CD4-positive, alpha-beta T cell (primary cell): ENCODE measurements around the gene TSC2. TPM values are rescaled to one million over a fixed set of nuclear protein-coding genes. Genes with fewer than 3 reads are reported as not detected.
"Not testable (repeated sequence)": the region's sequence is repeated elsewhere in the genome, so short reads cannot be mapped to it uniquely, and the experiment has no call there.

Source experiments
- ATAC-seq: fragments of 200-7000 bp; cut with Tn5 transposase; one replicate; pipeline ENCODE4 v1.10.0; 2022; ENCODE audit warnings: mild to moderate bottlenecking; ENCODE audit not compliant: poor library complexity
- CTCF ChIA-PET: fragments of 350-600 bp; sonication (Branson Sonifier 250); formaldehyde crosslinking; loops from one replicate; lab custom pipeline; 2021; ENCODE audit warnings: antibody characterized with exemption, inconsistent platforms; lab: Charles Lee
- POLR2A ChIA-PET: fragments of 350-600 bp; sonication (Branson Sonifier 250); formaldehyde crosslinking; loops from one replicate; lab custom pipeline; 2021; ENCODE audit warnings: antibody characterized with exemption, inconsistent platforms; lab: Charles Lee
- DNase-seq, 14 experiments: peaks; one replicate each; pipeline ENCODE4 v3.0.0-alpha.2; 2013 to 2020; ENCODE audit warnings: mixed read lengths in 2 of 14
- H3K27ac ChIP-seq, 2 donors: one replicate each; pipeline versions ENCODE4 v1.5.1 to v1.7.0; 2013; ENCODE audit warnings: low read length in 2 of 2, low read depth in 1 of 2, mild to moderate bottlenecking in 1 of 2
- H3K27me3 ChIP-seq, 2 experiments: 1 replicate in 1 of 2; 2 replicates in 1 of 2; pipeline versions ENCODE4 v1.6.1 to v1.7.0; 2013; ENCODE audit warnings: low read length in 2 of 2, control low read depth in 1 of 2, mild to moderate bottlenecking in 1 of 2, moderate library complexity in 1 of 2; ENCODE audit not compliant: insufficient read depth in 2 of 2, control insufficient read depth in 1 of 2
- H3K36me3 ChIP-seq: one replicate; pipeline ENCODE4 v1.6.1; 2013; ENCODE audit warnings: low read length, control low read depth; ENCODE audit not compliant: insufficient read depth
- H3K4me1 ChIP-seq: one replicate; pipeline ENCODE4 v1.6.1; 2013; ENCODE audit warnings: low read length, control low read depth; ENCODE audit not compliant: insufficient read depth
- H3K4me3 ChIP-seq: one replicate; pipeline ENCODE4 v1.5.1; 2013; ENCODE audit warnings: mild to moderate bottlenecking, low read length, moderate library complexity
- H3K9me3 ChIP-seq, 2 experiments: 1 replicate in 1 of 2; 2 replicates in 1 of 2; pipeline versions ENCODE4 v1.6.1 to v1.7.0; 2013; ENCODE audit warnings: low read length in 2 of 2, mild to moderate bottlenecking in 2 of 2, control low read depth in 1 of 2, moderate library complexity in 1 of 2; ENCODE audit not compliant: control insufficient read depth in 1 of 2, insufficient read depth in 1 of 2
- H3K27ac Mint-ChIP-seq: one replicate; pipeline ENCODE4 v1.8.0; 2020; ENCODE audit warnings: mixed read lengths
- H3K27me3 Mint-ChIP-seq: one replicate; pipeline ENCODE4 v1.8.0; 2021; ENCODE audit warnings: mixed read lengths
- H3K36me3 Mint-ChIP-seq: one replicate; pipeline ENCODE4 v1.8.0; 2021; ENCODE audit warnings: low read depth, mixed read lengths
- H3K4me1 Mint-ChIP-seq: one replicate; pipeline ENCODE4 v1.8.0; 2021; ENCODE audit warnings: low read depth, mixed read lengths
- H3K4me3 Mint-ChIP-seq: one replicate; pipeline ENCODE4 v1.8.0; 2020; ENCODE audit warnings: mild to moderate bottlenecking, mixed read lengths
- H3K9me3 Mint-ChIP-seq: one replicate; pipeline ENCODE4 v1.8.0; 2020; ENCODE audit warnings: mixed read lengths
- CTCF ChIP-seq: fragments of 200-600 bp; IDR thresholded peaks from one replicate; pipeline ENCODE4 v1.8.0; 2022; ENCODE audit warnings: antibody characterized with exemption, mild to moderate bottlenecking
- intact Hi-C, 2 experiments: fragments of 100-400 bp; cut with DNase I in 1 of 2; cut with micrococcal nuclease in 1 of 2; formaldehyde crosslinking; loops; one replicate each; pipeline versions ENCODE4 v1.15.1 to v1.9.0; 2023 to 2025; cut with DNase I, micrococcal nuclease
- total RNA-seq, 174 experiments: library from RNA in 2 of 174; stranded (reverse) in 2 of 174; gene quantifications; one replicate each; pipeline ENCODE4 v1.2.3 and lab custom pipeline; 2021 to 2026

TSC2 gene
- total RNA-seq, 2 experiments from 2014 or later: 83.0 to 85.0 TPM

- H3K4me1 Mint-ChIP-seq, H3K36me3 ChIP-seq, H3K4me1 ChIP-seq, H3K27me3 Mint-ChIP-seq, H3K4me3 ChIP-seq, H3K9me3 ChIP-seq, H3K9me3 Mint-ChIP-seq, H3K36me3 Mint-ChIP-seq, H3K4me3 Mint-ChIP-seq, intact Hi-C loops, H3K27ac ChIP-seq, POLR2A ChIA-PET, H3K27me3 ChIP-seq: not testable (repeated sequence)
- H3K27ac Mint-ChIP-seq: peak overlapping the region; percentile 9
- peak in 10 of 14 experiments; percentile 10 to 65 (median 25) for DNase-seq
- TF ChIP-seq CTCF: peak; percentile 6
- CTCF ChIA-PET: interaction anchor here (1.6 to 2.0 kb wide), 2 partner anchors 19 to 34 kb away, joined by 4 to 15 read pairs; partner anchors contain the start of gene TRAF7
- peak; percentile 44 for ATAC-seq
These were observed 73.5 kb downstream of the TSC2 start for GRCh38 chr16:2121325-2121724.

GRCh38 chr16:2121853-2122252, 74.1 kb downstream of the TSC2 start:
- H3K27me3 ChIP-seq: no peaks in the 10 kb centered on the region
- no peaks in the 10 kb centered on the region for H3K36me3 ChIP-seq
- TF ChIP-seq CTCF: no peak
- POLR2A ChIA-PET: no interaction called here
- peaks cover 2% of the 10 kb centered on the region for H3K4me1 ChIP-seq
- no peaks in the 10 kb centered on the region for H3K9me3 ChIP-seq
- intact Hi-C loops: no loop called here
- Mint-ChIP-seq H3K27ac (peak overlapping the region; percentile 9), H3K36me3 (no peaks in the 10 kb centered on the region), H3K27me3 (no peaks in the 10 kb centered on the region), H3K4me1 (peaks cover 8% of the 10 kb centered on the region), H3K9me3 (no peaks in the 10 kb centered on the region), H3K4me3 (no peak overlapping the region)
- no peak overlapping the region for H3K27ac ChIP-seq
- ATAC-seq (no peak), DNase-seq (no peak)
- CTCF ChIA-PET: interaction anchor here (1.6 to 2.0 kb wide), 2 partner anchors 18 to 33 kb away, joined by 4 to 15 read pairs; partner anchors contain the start of gene TRAF7
- H3K4me3 ChIP-seq: no peak overlapping the region

DNA sequence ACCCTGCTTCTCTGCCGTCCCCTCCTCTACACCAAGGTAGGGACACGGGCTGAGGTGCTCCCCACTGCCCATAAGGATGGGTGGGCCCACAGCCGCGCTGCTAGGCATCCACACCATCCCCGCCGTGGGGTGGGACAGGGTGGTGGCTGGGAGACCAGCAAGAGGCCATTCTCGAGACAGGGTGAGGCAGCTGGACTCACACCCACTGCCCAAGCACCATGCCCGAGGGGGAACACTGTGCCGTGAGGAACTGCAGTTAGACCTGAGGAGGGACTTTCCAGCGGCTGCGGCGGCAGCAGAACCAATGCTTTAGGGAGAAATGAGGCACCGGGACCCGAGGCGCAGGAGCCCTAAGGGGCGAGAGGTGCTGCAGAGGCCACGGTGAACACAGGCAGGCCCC, 74.6 kb downstream of the TSC2 start:
- no peak overlapping the region for H3K4me3 ChIP-seq

GRCh38 chr16:2122934-2123683, 75.3 kb downstream of the TSC2 start:
- H3K36me3 Mint-ChIP-seq, H3K4me1 ChIP-seq, H3K9me3 ChIP-seq, H3K27ac ChIP-seq, H3K27me3 ChIP-seq, H3K4me3 ChIP-seq, intact Hi-C loops, ATAC-seq, H3K27me3 Mint-ChIP-seq, CTCF ChIA-PET, POLR2A ChIA-PET, H3K27ac Mint-ChIP-seq, H3K4me3 Mint-ChIP-seq, DNase-seq, H3K36me3 ChIP-seq, H3K9me3 Mint-ChIP-seq: not testable (repeated sequence)
- peaks cover 13% of the 10 kb centered on the region for H3K4me1 Mint-ChIP-seq

More for the DNA sequence above, 74.6 kb downstream of the TSC2 start:
- H3K27me3 Mint-ChIP-seq: no peaks in the 10 kb centered on the region
- Histone ChIP-seq H3K9me3 (no peaks in the 10 kb centered on the region), H3K27me3 (no peaks in the 10 kb centered on the region), H3K4me1 (peaks cover 2% of the 10 kb centered on the region), H3K36me3 (no peaks in the 10 kb centered on the region), H3K27ac (no peak overlapping the region)
- ChIA-PET POLR2A (no interaction called here), CTCF (interaction anchor here (1.6 to 2.0 kb wide), 2 partner anchors 18 to 33 kb away, joined by 4 to 15 read pairs; partner anchors contain the start of gene TRAF7)
- H3K27ac Mint-ChIP-seq: no peak overlapping the region
- intact Hi-C loops: no loop called here
- H3K4me3 Mint-ChIP-seq: no peak overlapping the region
- no peaks in the 10 kb centered on the region for H3K9me3 Mint-ChIP-seq
- no peaks in the 10 kb centered on the region for H3K36me3 Mint-ChIP-seq
- no peak for DNase-seq
- TF ChIP-seq CTCF: no peak
- ATAC-seq: no peak
- H3K4me1 Mint-ChIP-seq: peaks cover 13% of the 10 kb centered on the region

- H3K4me3 ChIP-seq, intact Hi-C loops, POLR2A ChIA-PET, H3K4me1 ChIP-seq, H3K9me3 ChIP-seq, ATAC-seq, H3K27me3 ChIP-seq, H3K36me3 Mint-ChIP-seq, H3K36me3 ChIP-seq, DNase-seq, H3K27me3 Mint-ChIP-seq, CTCF ChIA-PET, H3K27ac Mint-ChIP-seq, H3K9me3 Mint-ChIP-seq, H3K27ac ChIP-seq, H3K4me3 Mint-ChIP-seq: not testable (repeated sequence)
- H3K4me1 Mint-ChIP-seq: peaks cover 18% of the 10 kb centered on the region
These were observed 76.1 kb downstream of the TSC2 start for GRCh38 chr16:2123706-2124376.
